C1 segment of cervical spinal cord (tissue), 14 donors: Measurements from ENCODE around the gene HINT3.
"Not testable (repeated sequence)": the region's sequence is repeated elsewhere in the genome, so short reads cannot be mapped to it uniquely, and the experiment has no call there.

Source experiments
- DNase-seq, 14 donors: peaks; one replicate each; lab custom pipeline; 2025; lab: John Stamatoyannopoulos, UW

HINT3 gene

DNA sequence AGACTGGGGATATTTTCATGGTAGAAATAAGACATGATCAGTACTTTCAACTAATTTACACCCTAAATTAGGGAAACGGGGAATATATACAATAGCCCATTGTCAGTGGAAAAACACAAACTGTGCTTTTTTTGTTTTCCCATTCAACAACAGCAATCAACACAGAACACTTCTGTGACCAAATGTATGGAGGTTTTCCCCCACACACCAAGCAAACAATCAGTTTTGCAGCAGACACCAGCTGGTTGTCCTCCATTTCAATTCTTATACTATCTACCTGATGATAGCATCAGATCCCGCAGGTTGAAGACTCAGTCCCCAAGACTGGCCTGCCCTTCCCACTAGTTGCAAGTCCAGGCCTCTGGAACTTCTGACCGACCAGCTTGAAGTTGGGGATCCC, 4.5 kb downstream of the HINT3 start:
- peak in 2 of 14 donors; percentile 21 to 39 for DNase-seq

DNA sequence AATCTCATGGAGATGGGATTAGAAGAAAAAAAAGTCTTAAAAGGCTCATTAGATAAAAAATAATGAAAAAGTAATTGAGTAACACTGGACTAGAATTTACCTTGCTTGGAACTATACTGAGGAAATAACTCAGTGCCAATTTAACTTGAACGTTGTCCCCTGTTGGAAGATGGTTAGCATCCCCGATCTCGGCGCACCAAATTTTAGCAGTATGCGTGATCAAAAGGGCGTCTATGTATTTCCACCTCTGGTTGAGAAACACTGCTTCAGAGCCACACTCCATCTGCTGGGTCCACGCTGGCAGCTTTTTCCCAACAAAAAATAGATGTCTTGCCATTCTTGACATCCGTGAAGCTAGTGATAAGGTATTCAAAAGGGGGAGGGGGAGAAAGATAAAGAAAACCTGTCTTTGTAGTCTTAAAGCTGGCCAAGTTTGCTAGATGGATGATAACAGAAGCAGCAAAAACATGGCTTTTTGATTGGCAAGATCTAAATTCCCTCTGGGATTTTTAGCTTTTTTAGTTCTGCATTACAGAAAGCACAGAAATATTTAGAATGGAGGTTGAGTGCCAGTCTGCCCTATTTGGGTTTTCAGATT, 6.4 kb downstream of the HINT3 start:
- DNase-seq, result no peak

DNA sequence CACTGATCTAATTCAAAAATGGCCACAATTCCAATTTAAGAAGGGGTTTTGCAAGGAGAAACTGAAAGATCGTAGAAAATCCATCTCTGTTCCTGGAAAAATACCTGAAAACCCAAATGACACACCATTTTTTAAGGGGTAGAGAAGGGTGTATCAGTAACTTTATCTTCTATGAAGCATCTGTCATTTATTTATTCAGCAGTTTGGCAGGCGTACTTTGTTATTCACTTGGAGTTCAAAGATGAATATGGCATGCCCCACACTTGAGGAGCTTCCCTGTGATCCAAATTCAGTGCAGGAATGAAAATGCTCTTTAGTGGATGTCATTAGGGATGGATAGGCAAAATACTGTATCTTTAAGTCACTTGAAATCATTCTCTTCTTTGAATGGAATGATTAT, 7.2 kb downstream of the HINT3 start:
- no peak for DNase-seq

DNA sequence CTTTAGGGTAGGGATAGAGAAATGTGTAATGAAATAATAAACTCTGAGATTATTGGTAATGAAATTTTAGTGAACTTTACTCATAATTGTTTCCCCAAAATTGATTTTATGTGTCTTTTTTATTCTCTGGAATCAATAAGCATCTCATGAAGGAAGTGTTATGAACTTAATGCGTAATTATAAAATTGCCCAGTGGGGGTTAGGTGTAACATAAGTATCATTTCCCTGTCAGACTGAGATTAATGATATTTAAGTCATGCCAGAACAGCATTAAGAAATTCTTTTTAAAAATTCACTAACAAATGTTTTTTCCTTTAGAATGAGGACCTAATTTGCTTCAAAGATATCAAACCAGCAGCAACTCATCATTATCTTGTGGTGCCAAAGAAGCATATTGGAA, 10.0 kb downstream of the HINT3 start:
- DNase-seq, result no peak

DNA sequence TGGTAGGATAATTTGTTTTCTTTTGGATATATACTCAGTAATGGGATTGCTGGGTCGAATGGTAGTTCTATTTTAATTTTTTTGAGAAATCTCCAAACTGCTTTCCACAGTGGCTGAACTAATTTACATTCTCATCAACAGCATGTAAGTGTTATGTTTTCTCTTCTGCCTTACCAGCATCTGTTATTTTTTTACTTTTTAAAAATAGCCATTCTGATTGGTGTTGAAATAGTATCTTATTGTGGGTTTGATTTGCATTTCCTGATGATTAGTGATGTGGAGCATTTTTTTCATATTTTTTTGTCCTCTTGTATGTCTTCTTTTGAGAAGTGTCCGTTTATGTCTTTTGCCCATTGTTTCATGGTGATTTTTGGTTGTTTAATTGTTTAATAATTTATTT, 11.9 kb downstream of the HINT3 start:
- no peak for DNase-seq

DNA sequence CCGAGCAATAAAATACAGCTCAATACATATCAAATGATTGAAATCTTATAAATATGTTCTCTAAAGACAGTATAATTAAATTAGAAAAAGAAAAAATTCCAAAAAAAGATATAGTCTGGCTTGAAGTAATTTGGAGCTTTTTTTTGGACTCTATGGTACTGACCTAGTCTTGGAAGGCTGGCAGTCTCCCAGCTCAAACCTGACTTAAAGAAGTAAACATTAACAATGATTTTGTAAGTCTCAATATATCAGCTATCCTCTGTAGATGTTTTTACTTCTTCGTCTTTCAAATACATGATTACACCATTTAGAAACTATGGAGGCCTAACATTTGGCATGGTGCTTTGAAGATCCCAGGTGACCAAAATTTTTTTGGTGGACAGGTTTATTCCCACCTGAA, 14.2 kb downstream of the HINT3 start:
- no peak for DNase-seq

DNA sequence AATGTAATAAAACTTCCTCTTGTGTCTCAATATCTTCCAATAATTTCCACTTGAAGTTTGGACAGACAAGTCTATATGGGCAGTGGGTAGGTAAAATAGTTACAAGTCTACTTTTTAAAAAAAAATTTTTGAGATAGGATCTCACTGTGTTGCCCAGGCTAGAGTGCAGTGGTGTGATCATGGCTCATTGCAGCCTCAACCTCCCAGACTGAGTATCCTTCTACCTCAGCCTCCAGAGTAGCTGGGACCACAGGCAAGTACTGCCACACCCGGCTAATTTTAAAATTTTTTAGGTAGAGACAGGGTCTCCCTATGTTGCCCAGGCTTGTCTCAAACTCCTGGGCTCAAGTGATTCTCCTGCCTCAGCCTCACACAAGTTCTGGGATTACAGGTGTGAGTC, 15.9 kb downstream of the HINT3 start:
- DNase-seq, result not testable (repeated sequence)

DNA sequence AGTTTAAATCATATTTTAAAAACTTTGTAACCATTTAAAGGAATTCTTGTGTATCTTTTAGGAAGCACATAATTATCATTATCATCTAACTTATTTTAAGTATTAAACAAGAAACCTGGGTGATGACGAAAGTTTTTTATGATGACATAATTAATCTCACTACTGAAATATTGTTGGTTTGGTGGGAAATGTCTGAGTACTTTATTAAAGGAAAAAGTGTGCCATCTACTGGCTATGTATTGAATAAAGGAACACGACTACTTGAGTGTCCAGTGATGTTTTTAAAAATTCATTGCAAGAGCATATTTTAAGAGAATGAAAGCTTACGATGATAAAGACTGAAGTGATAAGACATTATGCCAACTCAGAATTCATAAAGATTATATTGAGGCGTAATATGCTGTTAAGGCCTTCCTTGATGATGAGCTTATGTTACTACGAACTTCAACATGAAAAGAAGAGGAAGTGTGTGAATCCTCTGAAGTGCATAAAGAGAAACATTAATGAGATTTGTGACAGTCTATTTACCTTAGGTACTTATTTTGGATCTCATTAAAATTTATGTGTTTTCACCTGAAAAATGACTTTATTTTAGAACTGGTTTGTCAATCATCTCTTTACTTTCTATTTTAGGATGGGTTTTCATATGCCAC, 17.8 kb downstream of the HINT3 start:
- DNase-seq, result peak in 1 of 14 donors; percentile 46

DNA sequence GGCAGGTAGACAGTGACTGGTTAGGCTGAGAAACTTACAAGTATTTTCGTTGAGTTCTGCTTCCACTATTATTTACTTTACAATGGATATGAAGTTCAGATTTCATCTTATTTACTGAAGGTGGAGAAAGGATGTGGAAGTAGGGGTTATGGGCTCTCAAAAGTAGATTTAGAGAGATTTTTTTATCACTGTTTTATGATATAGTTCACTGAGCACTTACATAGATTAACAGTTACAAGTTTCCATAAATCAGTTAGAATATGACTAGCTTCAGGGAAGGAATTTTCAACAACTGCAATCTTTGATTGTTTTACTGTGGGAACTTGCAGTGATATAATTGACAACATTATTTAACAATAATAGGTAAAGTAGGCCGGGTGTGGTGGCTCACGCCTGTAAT, 22.5 kb downstream of the HINT3 start:
- no peak for DNase-seq

DNA sequence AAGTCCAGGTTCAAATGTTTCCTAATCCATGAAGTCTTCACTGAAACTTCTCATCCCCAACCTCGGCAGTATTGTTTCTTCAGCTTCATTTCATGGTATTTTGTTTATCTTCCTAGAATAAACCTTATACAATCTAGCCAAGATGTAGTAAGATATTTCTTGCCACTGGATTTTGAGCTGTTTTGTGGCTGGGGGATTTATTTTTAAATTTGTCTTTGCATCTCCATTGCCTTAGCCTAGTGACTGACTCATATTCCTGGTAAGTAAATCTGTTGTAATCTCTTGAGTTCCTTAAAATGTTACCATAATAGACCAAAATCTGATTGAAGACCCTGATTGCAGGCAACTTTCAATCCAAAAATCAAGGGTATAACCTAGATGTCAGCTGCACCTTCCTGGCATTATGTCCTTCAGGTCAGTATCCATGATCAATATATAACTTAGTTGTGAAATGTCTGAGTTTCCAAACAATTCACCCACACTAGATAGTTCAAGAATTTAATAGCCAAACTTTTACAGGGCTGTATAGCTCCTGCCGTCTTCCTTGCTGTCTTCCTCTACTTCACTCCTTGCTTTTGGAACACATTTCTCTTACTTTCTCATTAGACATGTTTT, 25.1 kb downstream of the HINT3 start:
- DNase-seq, result no peak

DNA sequence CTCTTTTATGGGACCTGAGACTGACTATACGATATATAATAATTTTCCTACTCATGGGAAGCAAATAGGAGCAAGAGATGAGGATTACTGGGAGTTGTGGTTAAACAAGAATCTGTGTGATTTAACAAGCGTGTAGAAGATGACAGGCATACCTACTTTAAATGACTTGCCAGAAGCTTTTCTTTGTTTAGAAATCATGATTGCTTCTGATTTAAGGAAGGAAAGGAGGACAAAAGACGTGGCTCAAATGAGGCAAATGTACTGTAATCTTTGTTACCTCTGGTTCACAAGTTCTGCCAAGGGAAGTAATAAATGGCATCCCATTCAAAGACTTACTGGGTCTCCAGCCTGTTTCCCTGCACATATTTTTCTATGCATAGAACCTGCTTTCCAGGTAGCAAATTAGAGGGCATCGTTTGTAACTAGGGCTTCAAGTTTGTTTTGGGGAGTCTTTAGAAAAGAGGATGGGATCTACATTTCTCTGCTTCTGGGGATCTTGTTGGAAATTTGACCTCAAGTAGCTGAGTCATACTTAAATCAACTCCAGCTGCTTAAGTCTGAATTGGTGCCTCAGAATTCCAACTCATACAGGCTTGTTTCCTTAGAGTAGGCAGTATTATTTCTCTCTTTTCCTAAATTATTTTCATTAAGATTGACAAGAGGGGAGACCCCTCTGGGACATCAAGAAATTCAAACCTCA, 26.8 kb downstream of the HINT3 start:
- DNase-seq, result no peak

DNA sequence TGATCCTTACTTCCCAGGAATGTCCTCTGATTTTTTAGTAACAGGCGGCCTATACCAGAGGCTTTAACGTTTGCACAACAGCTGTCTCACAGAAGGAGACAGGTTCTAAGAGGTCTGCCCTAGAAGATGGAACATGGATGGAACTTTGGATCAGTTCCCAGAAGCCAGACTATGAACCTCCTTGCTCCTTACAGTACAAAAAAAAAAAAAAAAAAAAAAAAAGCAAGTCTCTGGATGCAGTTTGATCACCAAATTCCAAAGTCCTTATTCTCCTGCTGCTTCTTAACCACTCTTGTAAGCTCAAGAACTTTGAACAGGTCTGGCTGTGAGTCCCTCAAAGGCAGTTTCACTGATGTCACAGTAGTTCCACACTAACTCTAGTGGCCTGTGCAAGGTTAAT, 27.7 kb downstream of the HINT3 start:
- no peak for DNase-seq

DNA sequence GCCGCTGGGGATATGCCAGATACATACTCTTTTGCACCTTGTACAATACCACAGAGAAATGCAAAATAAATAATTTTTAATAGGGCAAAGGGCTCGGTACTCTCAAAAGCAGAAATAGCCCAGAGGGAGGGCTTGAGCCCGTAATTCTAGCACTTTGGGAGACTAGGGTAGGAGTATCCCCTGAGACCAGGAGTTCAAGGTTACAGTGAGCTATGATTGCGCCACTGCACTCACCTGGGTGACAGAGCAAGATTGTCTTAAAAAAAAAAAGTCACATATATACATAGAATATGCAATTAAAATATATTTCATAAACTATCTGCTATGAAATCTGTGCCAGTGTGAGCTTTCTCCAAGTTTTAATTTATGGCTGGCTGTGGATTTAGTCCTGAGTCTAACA, 29.0 kb downstream of the HINT3 start:
- DNase-seq, result no peak

DNA sequence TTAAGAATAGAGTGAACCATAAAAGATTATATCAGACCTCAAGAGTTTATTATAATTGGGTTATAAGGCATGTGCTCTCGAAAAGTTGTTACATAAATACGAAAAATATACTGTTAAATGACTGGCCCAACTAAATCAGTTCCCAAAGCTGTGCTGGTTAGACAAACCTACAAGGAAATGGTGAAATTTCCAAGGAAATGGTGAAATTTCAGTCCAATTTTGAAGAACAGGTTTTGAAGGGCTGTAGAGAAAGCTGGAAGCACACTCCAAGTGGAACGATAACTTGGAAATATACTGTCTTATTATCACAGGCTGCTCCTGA, 29.4 kb downstream of the HINT3 start:
- no peak for DNase-seq

DNA sequence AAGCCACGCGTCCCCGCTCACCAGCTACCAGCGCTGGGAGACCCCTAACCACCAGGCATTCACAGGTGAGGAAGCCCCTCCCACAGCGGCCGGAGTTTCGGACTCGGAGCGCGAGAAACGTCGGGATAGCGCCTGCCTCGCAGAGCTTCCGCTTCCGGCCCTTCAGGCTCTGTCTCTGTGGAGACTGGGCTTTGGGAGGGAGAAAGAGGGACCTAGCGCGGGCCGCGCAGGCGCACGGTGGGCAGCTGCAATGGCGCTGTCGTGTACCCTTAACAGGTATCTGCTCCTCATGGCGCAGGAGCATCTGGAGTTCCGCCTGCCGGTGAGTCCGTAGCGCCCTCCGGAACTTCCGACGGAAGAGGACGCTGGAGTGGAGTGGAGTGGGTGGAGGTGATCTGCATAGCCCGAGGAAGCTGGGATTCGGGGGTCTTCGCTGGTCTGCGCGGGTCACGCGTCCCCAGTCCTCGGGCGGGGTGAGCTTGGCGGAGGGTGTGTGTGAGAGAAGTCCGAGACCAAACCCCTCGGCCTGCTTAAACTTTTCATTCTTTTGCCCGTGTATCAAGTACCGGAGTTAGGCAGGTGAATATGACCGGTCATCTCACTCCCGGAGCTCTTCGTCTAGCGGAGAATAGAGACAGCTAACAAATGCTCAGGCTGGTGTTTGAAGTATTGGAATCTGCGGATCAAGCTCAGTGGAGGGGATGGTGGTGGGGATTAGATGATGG, 29.9 kb downstream of the HINT3 start, which contains the start of gene TRMT11:
Gene TRMT11 (plus strand): TSS at position 240 of the 725 bp plus-strand sequence. CDS start 11 bp downstream, at position 251.
- peak in 13 of 14 donors; percentile 48 to 92 (median 76) for DNase-seq

DNA sequence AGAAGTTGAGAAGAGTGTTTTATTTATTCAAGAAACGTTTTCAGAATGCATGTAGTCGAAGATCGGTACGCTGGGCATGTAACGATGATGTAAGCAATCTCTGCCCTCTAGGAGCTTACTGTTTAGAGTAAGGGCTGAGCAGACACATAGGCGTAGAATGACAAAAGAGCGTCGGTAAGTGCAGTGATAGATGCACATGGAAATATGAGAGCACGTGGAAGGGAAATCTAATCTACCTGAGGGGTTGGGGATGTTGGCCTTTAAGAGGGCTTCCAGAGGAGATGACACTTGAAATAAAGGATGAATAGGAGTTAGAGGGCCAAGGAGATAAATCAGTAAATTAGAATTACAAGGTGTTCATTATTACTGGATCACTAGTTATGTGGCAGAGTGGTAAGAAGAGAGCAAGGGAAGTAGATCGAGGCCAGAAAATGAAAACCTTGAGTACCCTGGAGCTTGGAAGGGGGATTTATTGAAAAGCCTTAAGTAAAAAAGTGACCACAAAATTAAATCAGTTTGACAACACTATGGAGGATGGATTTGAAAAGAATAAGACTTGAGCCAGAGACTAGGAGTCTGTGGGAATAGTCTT, 30.6 kb downstream of the HINT3 start:
- DNase-seq, result peak in 1 of 14 donors; percentile 69

DNA sequence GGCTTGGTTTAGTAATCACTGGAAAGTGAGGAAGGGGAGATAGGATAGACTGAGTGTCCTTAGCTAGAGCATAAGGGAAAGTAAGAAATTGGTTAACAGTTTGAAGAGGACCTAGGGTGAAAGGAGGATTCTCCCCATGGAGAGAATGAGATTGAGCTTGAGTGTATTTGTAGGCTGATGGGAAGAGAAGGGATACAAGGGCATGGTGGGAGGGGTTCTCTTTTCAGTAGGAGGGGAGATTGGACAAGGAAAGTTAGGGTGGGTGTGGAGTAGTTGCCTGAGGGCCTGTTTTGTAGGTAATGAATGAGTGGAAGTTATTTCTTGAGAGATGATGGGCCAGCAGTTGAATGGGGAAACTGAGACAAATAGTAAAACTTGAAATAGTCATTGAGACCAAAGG, 31.7 kb downstream of the HINT3 start:
- DNase-seq, result no peak

DNA sequence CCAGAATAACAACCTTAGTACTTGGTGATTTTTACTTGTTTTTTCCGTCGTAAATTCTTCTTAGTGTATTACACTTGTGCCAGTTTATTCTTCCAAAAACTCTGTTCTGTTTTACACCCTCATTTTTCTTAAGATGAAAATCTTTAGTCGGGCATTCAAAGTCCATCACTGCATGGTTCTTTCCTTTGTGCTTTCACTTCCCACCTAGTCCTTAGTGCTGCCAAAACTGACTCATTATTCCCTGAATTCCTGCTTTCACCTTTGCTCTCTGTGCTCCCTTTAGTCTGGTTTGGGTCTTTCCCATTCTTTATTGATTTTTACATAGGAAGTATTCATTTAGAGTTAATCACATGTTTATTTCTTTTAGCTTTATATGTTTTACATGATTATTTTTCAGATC, 33.1 kb downstream of the HINT3 start:
- no peak for DNase-seq

DNA sequence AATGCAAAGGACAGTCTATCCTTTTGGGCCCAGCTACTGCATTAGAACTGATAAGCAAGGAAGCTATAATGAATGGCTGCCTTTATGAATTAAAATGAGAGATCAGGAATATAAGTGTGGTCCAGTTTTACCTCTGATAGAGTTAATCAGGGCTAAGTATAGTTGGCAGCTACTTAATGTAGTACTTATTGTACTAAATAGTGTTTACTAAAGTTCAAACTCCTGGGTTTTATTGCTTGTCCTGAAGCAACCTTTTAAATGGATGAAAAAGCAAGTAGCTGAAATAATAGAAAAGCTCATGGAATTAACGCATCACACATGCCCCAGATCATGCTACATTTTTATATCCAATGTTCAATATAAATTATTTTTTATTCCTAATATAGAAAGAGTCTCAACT, 35.1 kb downstream of the HINT3 start:
- no peak for DNase-seq

DNA sequence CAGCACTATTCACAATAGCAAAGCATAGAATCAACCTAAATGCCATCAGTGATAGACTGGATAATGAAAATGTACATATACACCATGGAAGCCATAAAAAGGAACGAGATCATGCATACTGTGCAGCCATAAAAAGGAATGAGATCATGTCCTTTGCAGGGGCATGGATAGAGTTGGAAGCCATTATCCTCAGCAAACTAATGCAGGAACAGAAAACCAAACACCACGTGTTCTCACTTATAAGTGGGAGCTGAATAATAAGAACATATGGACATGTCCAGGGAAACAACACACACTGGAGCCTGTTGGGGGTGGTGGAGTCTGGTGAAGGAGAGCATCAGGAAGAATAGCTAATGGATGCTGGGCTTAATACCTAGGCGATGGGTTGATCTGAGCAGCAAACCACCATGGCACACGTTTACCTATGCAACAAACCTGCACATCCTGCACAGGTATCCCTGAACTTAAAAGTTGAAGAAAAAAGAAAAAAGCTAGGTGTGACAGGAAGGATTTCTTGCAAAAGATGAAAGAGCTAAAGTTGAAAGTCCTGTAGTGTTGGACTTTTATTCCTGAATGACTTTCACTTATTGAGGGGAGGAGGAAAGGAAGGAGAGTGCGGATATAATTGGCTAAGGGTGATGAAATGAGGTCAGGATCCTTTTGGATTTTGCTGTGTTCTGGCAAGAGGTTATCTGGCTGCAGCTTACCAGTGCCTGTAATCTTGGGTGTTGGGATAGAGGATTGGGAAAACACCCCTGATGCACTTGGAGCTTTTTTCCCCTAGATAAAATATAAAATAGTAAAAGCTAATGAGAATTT, 38.3 kb downstream of the HINT3 start:
- DNase-seq, result peak in 1 of 14 donors; percentile 8
